NCI-H2227 (cell line): ENCODE results near the gene RASGRF2.
A peak's percentile ranks its signal among the peaks of the same experiment; 100 is the strongest.

Experiments used
- DNase-seq: peaks from one replicate; lab custom pipeline; 2025; ENCODE audit not compliant: unreplicated experiment; lab: John Stamatoyannopoulos, UW

The RASGRF2 gene, protein sequence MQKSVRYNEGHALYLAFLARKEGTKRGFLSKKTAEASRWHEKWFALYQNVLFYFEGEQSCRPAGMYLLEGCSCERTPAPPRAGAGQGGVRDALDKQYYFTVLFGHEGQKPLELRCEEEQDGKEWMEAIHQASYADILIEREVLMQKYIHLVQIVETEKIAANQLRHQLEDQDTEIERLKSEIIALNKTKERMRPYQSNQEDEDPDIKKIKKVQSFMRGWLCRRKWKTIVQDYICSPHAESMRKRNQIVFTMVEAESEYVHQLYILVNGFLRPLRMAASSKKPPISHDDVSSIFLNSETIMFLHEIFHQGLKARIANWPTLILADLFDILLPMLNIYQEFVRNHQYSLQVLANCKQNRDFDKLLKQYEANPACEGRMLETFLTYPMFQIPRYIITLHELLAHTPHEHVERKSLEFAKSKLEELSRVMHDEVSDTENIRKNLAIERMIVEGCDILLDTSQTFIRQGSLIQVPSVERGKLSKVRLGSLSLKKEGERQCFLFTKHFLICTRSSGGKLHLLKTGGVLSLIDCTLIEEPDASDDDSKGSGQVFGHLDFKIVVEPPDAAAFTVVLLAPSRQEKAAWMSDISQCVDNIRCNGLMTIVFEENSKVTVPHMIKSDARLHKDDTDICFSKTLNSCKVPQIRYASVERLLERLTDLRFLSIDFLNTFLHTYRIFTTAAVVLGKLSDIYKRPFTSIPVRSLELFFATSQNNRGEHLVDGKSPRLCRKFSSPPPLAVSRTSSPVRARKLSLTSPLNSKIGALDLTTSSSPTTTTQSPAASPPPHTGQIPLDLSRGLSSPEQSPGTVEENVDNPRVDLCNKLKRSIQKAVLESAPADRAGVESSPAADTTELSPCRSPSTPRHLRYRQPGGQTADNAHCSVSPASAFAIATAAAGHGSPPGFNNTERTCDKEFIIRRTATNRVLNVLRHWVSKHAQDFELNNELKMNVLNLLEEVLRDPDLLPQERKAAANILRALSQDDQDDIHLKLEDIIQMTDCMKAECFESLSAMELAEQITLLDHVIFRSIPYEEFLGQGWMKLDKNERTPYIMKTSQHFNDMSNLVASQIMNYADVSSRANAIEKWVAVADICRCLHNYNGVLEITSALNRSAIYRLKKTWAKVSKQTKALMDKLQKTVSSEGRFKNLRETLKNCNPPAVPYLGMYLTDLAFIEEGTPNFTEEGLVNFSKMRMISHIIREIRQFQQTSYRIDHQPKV (N-terminal part only)

GRCh38 chr5:80959768-80960442 is at the start of gene RASGRF2:
Gene RASGRF2, plus strand, starts transcription at chr5:80960363. Its CDS starts 376 bp downstream, at chr5:80960739.
- peak; percentile 34 for DNase-seq

DNA sequence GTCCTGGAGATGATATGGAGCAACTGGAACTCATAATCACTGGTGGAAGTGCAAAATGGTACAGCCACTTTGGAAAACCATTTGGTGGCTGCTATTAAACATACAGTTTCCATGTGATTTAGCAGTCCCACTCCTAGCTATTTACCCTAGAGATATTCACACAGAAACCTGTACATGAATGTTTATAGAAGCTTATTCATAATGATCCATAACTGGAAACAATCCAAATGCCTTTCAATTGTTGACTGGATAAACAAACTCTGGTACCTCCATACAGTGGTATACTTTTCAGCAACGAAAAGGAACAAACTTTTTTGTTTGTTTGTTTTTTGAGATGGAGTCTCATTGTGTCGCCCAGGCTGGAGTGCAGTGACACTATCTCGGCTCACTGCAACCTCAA is 47.7 kb upstream of the RASGRF2 start:
- no peak for DNase-seq

- DNase-seq, result no peak
These were observed 44.4 kb upstream of the RASGRF2 start for GRCh38 chr5:80915716-80916115.

- DNase-seq, result no peak
These were observed 43.5 kb upstream of the RASGRF2 start for GRCh38 chr5:80916676-80917075.

GRCh38 chr5:80917631-80918030 is 42.5 kb upstream of the RASGRF2 start:
- peak; percentile 4 for DNase-seq

DNA sequence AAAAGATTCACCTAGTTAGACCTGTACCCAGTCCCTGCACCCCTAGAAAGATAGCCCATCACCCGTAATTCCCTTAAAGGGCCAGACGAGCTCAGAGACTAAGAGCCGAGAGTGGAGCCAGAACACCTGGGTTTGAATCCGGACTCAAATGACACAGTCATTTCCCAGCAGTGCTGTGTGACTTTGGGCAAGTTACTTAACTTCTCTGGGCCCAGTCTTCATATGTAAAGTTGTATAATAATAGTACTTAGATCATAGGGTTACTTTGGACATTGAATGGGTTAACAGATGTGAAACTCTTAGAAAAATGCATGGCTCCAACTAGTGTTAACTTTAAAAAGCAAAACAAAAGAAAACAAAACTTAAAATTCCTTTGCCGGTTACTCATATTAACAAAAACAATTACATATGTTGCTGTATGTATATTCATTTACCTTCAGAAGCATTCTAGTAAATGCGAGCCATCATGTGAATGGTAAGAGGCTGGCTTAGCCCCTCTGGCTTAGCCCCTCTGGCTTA is 40.4 kb upstream of the RASGRF2 start:
- no peak for DNase-seq

- DNase-seq, result no peak
These were observed 39.8 kb upstream of the RASGRF2 start for GRCh38 chr5:80920333-80920732.

DNA sequence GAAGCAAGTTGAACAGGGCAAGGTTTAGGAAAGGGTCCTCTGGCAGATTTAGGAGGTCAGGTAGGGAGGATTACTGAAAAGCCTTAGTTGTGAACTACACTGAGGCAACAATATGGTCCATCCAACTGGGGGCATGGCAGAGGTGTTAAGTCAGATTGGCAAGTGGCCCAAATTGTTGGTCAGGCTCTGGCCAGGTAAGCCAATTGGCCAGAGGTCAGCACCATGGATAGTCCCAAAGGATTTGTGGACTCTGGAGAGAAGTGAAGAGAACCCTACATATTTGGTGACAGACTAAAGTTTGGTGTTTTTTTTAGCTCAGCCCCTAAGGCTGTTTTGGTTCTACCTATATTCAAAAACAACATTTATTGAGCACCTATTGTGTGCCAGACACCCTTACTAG is 39.1 kb upstream of the RASGRF2 start:
- no peak for DNase-seq

DNA sequence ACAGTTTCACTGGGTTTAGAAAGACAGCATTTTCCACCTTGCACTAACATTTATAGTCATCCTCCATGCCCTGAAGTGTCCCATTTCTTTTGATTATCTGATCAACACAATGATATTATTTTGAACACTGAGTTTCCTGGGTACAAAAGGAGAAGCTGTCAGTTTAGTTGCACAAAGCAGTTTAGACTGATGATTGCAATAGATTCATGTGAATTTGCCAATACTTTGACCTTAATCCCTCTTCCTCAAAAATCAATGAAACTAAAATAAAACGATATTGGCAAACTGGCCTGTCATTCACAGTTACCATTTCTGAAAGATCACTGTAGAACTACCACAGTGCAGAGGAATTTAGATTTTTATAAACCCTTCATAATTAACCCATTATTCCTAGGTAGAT is 34.2 kb upstream of the RASGRF2 start:
- no peak for DNase-seq

GRCh38 chr5:80926536-80926935 is 33.6 kb upstream of the RASGRF2 start:
- no peak for DNase-seq

DNA sequence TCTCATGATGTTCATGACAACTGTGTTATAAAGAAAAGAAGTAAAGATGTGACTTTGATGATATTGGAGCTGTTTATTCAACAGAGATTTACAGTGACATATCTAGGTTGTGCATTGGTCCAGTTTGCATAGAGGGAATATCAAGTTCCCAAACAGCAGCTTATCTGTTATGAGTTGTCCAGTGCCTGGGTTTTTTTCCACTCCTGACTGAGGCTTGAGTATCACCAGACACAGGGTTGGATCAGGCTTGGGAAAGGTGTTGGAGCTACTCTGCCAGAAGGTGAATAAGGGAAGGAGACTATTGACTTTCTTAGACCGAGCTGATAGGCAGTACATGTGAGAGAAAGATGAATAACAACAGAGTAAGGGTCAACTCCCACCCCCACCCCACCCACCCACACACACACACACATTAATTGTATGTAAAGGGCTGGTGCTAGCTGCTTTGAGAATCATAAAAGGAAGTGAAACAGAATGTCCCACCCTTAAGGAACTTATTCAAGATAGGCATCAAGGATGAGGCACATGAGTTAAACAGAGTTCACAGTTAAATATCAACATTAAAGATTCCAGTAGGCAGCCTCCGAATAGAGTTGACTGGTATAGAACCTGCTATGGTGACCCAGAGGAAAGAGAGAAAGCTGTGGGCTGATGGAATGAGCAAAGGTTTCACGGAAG is 33.0 kb upstream of the RASGRF2 start:
- no peak for DNase-seq

DNA sequence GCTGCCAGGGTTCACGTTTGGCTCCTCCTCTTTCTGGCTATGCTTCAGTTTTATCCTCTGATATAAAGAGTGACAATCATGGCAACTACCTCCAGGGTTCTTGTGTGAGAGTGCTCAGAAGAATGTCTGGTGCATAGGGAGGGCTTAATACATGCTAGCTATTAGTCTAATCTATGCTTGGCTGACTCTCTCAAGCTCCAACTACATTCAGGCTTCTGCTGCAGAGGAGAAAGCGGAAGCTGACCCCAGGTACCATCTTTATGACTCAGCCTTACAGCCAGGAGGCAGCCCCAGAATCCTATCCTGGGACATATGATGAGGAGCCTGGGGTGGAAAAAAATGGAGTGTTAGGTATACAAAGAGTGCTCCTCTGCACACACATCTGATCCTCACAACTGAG is 32.1 kb upstream of the RASGRF2 start:
- DNase-seq, result no peak

GRCh38 chr5:80930940-80931339 is 29.2 kb upstream of the RASGRF2 start:
- no peak for DNase-seq

DNA sequence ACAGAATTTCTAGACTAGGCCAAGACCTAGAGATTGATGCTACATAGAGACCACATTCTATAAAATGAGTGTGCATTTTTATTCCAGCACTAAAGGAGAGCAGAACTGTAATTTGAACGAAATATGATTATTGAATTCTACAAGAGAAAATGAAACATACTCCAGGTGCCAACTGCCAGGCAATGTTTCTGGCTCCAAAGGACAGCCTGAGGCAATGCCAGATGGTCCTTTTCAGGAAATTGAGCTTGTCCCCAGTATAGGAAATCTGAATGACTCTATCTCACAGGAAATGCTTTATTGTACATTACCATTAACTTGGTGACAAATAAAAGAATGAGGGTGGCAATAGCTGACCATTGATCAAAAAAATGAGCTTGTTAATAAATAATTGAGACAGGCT is 28.8 kb upstream of the RASGRF2 start:
- DNase-seq, result no peak

DNA sequence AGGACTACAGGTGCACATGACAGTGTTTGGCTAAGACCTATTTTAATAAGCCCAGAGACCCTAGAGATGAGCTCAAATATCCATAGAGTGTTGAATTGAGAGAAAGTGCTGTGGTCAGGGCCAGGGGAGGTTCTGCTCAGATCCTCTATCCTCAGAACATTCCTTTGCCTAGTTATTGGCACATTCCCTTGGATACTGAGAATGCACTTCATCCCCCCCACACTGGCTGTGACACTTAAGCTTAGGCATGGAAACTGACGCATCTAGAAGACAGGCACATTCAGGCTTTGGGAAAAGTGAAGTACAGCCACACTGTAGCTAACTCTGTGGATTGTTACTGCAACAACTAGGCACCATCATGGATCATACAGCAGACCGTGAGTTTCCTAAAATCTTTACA is 27.1 kb upstream of the RASGRF2 start:
- DNase-seq, result no peak

DNA sequence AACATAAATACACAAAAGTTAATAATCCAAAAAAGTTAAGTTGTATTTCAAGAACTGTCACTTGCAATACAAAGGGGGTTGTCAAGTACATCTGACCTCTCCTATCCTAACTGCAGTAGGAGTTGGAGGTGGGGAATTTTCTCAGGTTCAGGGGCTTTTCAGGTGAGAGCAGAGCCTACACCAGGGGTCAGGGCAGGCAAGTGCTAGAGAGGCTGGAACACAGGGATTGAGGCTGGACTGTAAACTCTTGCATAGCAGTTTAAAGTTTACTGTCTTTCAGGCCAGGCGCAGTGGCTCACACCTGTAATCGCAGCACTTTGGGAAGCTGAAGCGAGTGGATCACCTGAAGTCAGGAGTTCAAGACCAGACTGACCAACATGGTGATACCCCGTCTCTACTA is 25.4 kb upstream of the RASGRF2 start:
- no peak for DNase-seq

DNA sequence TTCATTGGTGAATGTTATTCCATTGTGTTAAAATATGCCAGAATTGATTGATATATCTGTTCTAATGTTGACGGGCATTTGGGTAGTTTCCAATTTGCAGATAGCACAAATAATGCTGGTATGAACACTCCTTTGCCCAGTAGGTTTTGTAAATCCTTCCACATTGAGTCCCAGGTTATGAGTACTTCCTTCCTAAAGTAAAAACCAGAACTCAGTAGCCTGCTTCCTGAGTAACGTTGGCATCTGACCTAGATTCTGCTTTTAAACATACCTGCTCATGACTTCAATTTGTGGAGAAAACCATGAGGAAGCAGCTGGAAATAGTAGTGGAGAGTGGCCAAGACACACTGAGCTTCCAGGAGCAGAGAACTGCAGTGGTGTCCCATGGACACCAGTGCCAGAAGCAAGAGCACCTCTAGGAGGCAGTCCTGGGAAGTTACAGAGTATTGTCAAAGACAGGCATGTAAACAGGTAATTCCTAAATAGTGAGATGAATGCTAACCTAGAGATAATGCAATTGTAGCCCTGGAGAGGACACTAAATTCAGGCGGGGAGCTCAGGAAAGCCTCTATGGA is 24.3 kb upstream of the RASGRF2 start:
- no peak for DNase-seq

DNA sequence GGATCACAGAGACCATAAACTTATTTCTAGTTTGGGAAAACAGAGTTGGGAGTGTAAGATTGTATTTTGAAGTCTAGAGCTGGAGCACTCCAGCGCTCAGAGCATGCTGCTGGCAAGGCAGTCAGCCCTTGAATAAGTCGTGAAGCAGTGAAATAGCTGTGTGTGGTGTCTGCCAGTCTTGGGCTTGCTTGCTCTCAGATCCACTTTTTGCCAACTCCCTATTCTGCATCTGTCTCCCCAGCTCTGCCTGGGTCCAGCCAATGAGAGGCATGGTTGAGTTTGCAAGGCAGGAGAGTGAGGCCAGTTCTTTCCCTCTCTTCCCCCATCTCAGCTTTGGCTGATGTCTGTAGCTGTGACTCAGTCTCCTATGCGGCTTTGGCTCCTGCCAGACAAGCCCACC is 23.3 kb upstream of the RASGRF2 start:
- no peak for DNase-seq

DNA sequence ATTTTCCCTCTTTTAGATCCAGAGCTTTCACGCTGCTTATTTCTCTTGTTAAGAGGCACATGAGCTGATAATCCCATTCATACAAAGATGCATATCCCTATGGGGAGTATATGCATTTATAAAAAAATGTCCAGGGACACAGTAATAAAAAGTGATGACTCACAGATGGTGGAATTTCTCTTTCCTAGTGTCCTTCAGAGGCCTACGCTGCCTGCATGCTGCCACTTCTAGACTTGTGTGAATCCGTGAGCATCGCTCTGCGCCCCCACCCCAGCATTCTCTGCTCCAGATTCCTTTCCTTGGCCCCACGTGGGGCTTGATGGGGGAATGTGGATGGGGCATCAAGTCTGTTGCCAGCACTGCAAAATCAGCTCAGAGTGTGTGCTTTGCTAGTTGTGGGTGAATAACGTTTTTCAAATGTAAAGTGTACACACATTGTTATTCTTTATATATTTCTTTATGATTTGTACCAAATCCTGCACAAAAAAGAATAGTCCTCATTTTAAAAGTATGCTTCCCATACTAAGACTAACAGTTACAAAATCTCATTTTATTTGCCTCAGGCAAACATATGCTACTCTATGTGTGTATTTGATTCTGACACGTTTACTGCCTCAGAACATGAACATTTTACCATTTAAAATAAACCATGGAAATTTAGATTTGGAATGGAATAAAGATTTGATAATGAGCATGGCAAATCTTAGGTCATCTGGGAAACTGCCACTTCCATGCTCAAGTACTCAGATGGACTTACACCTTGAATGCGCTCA is 22.4 kb upstream of the RASGRF2 start:
- DNase-seq, result no peak
